ENCODE results near the gene DENND11. TPM values are rescaled to one million over a fixed set of nuclear protein-coding genes. Genes with fewer than 3 reads are reported as not detected.

DENND11 gene
- total and polyA plus RNA-seq, 10 of the 15 experiments (the other 5 are each of a cell fraction or from before 2014, with no cell fraction given): 2.7 to 47.0 (median 26.6) TPM

DNA sequence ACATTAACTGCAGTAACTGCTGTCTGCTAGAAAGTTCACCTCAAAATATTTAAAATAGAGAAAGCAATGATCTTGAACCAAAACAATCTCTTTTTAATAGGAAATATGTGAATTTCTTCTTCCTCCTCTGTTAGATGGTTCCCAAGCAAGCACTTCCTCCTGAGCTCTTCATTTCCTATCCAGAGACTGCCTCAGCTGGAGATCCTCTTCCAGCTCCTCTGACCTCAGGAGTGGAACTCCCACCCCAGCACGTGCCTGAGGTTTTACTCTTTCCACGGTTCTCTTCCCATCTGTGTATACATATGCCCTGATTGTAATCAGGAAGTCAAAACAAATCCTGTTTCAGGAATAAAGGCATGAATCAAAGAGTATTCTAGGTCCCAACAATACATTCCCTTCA lies 5.6 kb downstream of the DENND11 start:
- intact Hi-C loops (cut with micrococcal nuclease; ENCODE audit: unreplicated experiment) (no loop called here), in situ Hi-C loops (cut with MboI) (no loop called here)
- DNase-seq (ENCODE audit: low read depth, low spot score) (no peak), FAIRE-seq (no peak), ATAC-seq (no peak)
- ChIA-PET CTCF (interaction anchor here (1.1 to 2.5 kb wide), 4 partner anchors 11 to 90 kb away, joined by 5 to 11 read pairs (median 6); partner anchors contain the start of gene SSBP1), RAD21 (ENCODE audit: unreplicated experiment) (interaction anchor here (1.2 kb wide), 1 partner anchor 47 kb away, joined by 5 read pairs; no protein-coding TSS in a partner anchor), POLR2A (no interaction called here), SMC1A (ENCODE audit: uncharacterized antibody, unreplicated experiment) (interaction anchor here (0.8 to 2.0 kb wide), 10 partner anchors 9 to 88 kb away, joined by 3 to 6 read pairs (median 4); partner anchors contain the start of genes SSBP1 and WEE2)
- Histone ChIP-seq H4K20me1 (ENCODE audit: control insufficient read depth, insufficient read depth) (no peaks in the 10 kb centered on the region), H3K27me3 (replicated peaks in 1 of 2; ENCODE audit: control insufficient read depth in 2 of 2, insufficient read depth in 2 of 2, low read length in 1 of 2) (no peaks in the 10 kb centered on the region), H3K27ac (ENCODE audit: control insufficient read depth, insufficient read depth) (no peak overlapping the region), H2AFZ (ENCODE audit: control insufficient read depth, low read depth, low read length) (no peak overlapping the region), H3K4me3 (no peak overlapping the region), H3K36me3 (ENCODE audit: control insufficient read depth in 2 of 2, insufficient read depth in 2 of 2, low read length in 1 of 2) (no peaks in the 10 kb centered on the region), H3K9ac (ENCODE audit: control insufficient read depth, insufficient read depth, low read length) (no peak overlapping the region), H3K79me2 (ENCODE audit: control insufficient read depth, insufficient read depth, low read length) (peaks cover 34% of the 10 kb centered on the region), H3K4me1 (ENCODE audit: control insufficient read depth, insufficient read depth, low read length) (no peaks in the 10 kb centered on the region), H3K9me3 (replicated peaks; ENCODE audit: control insufficient read depth, insufficient read depth, low read length) (no peaks in the 10 kb centered on the region), H3K4me2 (ENCODE audit: control insufficient read depth, insufficient read depth) (no peak overlapping the region)
- WGBS (ENCODE audit: insufficient coverage, insufficient replicate concordance, low lambda C conversion rate, missing lambda C conversion rate): 73% methylated on average over 2 of the region's 2 CpGs
- no TSS peak for BruUV-seq (replicated peaks)
- no peak for TF ChIP-seq HCFC1 (IDR thresholded peaks at IDR 0.05; ENCODE audit: low read length)
- TF ChIP-seq, protein P1, sequence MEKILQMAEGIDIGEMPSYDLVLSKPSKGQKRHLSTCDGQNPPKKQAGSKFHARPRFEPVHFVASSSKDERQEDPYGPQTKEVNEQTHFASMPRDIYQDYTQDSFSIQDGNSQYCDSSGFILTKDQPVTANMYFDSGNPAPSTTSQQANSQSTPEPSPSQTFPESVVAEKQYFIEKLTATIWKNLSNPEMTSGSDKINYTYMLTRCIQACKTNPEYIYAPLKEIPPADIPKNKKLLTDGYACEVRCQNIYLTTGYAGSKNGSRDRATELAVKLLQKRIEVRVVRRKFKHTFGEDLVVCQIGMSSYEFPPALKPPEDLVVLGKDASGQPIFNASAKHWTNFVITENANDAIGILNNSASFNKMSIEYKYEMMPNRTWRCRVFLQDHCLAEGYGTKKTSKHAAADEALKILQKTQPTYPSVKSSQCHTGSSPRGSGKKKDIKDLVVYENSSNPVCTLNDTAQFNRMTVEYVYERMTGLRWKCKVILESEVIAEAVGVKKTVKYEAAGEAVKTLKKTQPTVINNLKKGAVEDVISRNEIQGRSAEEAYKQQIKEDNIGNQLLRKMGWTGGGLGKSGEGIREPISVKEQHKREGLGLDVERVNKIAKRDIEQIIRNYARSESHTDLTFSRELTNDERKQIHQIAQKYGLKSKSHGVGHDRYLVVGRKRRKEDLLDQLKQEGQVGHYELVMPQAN (conservative IDR thresholded peaks at IDR 0.05): no peak
- TF ChIP-seq, protein P2, sequence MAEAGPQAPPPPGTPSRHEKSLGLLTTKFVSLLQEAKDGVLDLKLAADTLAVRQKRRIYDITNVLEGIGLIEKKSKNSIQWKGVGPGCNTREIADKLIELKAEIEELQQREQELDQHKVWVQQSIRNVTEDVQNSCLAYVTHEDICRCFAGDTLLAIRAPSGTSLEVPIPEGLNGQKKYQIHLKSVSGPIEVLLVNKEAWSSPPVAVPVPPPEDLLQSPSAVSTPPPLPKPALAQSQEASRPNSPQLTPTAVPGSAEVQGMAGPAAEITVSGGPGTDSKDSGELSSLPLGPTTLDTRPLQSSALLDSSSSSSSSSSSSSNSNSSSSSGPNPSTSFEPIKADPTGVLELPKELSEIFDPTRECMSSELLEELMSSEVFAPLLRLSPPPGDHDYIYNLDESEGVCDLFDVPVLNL (IDR thresholded peaks at IDR 0.05; ENCODE audit: low read depth, low read length): no peak
- no peak for TF ChIP-seq MYB (IDR thresholded peaks at IDR 0.05; ENCODE audit: borderline replicate concordance, low read depth, low read length)
- TF ChIP-seq MXI1 (IDR thresholded peaks at IDR 0.05; ENCODE audit: low read depth, low read length): no peak
- TF ChIP-seq CREM (IDR thresholded peaks at IDR 0.05; ENCODE audit: low read depth): no peak
- TF ChIP-seq ESRRA (IDR thresholded peaks at IDR 0.05; ENCODE audit: low read length): no peak
- TF ChIP-seq, protein P3, sequence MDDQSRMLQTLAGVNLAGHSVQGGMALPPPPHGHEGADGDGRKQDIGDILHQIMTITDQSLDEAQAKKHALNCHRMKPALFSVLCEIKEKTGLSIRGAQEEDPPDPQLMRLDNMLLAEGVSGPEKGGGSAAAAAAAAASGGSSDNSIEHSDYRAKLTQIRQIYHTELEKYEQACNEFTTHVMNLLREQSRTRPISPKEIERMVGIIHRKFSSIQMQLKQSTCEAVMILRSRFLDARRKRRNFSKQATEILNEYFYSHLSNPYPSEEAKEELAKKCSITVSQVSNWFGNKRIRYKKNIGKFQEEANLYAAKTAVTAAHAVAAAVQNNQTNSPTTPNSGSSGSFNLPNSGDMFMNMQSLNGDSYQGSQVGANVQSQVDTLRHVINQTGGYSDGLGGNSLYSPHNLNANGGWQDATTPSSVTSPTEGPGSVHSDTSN (IDR thresholded peaks at IDR 0.05; ENCODE audit: insufficient replicate concordance, low read depth, low read length): no peak
- TF ChIP-seq BRCA1 (IDR thresholded peaks at IDR 0.05; ENCODE audit: low read depth, low read length): no peak
- TF ChIP-seq SREBF2 (IDR thresholded peaks at IDR 0.05; ENCODE audit: low read length): no peak
- TF ChIP-seq BACH1 (IDR thresholded peaks at IDR 0.05; ENCODE audit: borderline replicate concordance): no peak
- TF ChIP-seq CHD4 (IDR thresholded peaks at IDR 0.05): no peak
- TF ChIP-seq, protein P4, sequence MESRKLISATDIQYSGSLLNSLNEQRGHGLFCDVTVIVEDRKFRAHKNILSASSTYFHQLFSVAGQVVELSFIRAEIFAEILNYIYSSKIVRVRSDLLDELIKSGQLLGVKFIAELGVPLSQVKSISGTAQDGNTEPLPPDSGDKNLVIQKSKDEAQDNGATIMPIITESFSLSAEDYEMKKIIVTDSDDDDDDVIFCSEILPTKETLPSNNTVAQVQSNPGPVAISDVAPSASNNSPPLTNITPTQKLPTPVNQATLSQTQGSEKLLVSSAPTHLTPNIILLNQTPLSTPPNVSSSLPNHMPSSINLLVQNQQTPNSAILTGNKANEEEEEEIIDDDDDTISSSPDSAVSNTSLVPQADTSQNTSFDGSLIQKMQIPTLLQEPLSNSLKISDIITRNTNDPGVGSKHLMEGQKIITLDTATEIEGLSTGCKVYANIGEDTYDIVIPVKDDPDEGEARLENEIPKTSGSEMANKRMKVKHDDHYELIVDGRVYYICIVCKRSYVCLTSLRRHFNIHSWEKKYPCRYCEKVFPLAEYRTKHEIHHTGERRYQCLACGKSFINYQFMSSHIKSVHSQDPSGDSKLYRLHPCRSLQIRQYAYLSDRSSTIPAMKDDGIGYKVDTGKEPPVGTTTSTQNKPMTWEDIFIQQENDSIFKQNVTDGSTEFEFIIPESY (IDR thresholded peaks at IDR 0.05): no peak
- TF ChIP-seq, protein P5, sequence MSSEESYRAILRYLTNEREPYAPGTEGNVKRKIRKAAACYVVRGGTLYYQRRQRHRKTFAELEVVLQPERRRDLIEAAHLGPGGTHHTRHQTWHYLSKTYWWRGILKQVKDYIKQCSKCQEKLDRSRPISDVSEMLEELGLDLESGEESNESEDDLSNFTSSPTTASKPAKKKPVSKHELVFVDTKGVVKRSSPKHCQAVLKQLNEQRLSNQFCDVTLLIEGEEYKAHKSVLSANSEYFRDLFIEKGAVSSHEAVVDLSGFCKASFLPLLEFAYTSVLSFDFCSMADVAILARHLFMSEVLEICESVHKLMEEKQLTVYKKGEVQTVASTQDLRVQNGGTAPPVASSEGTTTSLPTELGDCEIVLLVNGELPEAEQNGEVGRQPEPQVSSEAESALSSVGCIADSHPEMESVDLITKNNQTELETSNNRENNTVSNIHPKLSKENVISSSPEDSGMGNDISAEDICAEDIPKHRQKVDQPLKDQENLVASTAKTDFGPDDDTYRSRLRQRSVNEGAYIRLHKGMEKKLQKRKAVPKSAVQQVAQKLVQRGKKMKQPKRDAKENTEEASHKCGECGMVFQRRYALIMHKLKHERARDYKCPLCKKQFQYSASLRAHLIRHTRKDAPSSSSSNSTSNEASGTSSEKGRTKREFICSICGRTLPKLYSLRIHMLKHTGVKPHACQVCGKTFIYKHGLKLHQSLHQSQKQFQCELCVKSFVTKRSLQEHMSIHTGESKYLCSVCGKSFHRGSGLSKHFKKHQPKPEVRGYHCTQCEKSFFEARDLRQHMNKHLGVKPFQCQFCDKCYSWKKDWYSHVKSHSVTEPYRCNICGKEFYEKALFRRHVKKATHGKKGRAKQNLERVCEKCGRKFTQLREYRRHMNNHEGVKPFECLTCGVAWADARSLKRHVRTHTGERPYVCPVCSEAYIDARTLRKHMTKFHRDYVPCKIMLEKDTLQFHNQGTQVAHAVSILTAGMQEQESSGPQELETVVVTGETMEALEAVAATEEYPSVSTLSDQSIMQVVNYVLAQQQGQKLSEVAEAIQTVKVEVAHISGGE (CRISPR knock-in tag; IDR thresholded peaks at IDR 0.05): no peak
- TF ChIP-seq POLR2AphosphoS5 (IDR thresholded peaks at IDR 0.05; ENCODE audit: low read length): no peak
- no peak for TF ChIP-seq CHD2 (IDR thresholded peaks at IDR 0.05; ENCODE audit: borderline replicate concordance, low read depth, low read length)
